DLD1 (cell line): ENCODE results near the gene SAT2.

Source experiments
- in situ Hi-C: cut with HindIII; loops from 2 replicates; pipeline ENCODE4 v1.10.0; 2017; ENCODE audit warnings: low sequenced_read_pairs

SAT2 gene

GRCh38 chr17:7576432-7576937 lies 51.1 kb downstream of the SAT2 start:
- in situ Hi-C loops, result no loop called here
